H9 (cell line): ENCODE data around the gene PTX3. TPM values are rescaled to one million over a fixed set of nuclear protein-coding genes. Genes with fewer than 3 reads are reported as not detected.

Experiments used
- DNase-seq: peaks from one replicate; pipeline ENCODE4 v3.0.0-alpha.2; 2017
- H2AFZ ChIP-seq: one replicate; pipeline ENCODE4 v1.6.1; 2013; ENCODE audit warnings: mild to moderate bottlenecking, low read length, control low read depth, moderate library complexity
- H2AK5ac ChIP-seq: 2 replicates; pipeline ENCODE4 v1.6.1; 2013; ENCODE audit warnings: low read length, control low read depth, mixed read lengths; ENCODE audit not compliant: insufficient read length
- H2BK120ac ChIP-seq: one replicate; pipeline ENCODE4 v1.6.1; 2013; ENCODE audit warnings: low read depth, mild to moderate bottlenecking, low read length, control low read depth, inconsistent platforms; ENCODE audit not compliant: poor library complexity, severe bottlenecking
- H2BK12ac ChIP-seq: 2 replicates; pipeline ENCODE4 v1.6.1; 2013; ENCODE audit warnings: low read length, control low read depth, mixed read lengths, low read depth; ENCODE audit not compliant: insufficient read length
- H2BK15ac ChIP-seq: 2 replicates; pipeline ENCODE4 v1.6.1; 2013; ENCODE audit warnings: low read depth, low read length, control low read depth
- H2BK20ac ChIP-seq: one replicate; pipeline ENCODE4 v1.6.1; 2013; ENCODE audit warnings: low read depth, mild to moderate bottlenecking, low read length, control low read depth, inconsistent platforms; ENCODE audit not compliant: poor library complexity, severe bottlenecking
- H2BK5ac ChIP-seq: 2 replicates; pipeline ENCODE4 v1.6.1; 2013; ENCODE audit warnings: low read length, control low read depth, mixed read lengths; ENCODE audit not compliant: insufficient read length
- H3K14ac ChIP-seq: 2 replicates; pipeline ENCODE4 v1.6.1; 2013; ENCODE audit warnings: low read length, control low read depth; ENCODE audit not compliant: insufficient read depth
- H3K18ac ChIP-seq: 2 replicates; pipeline ENCODE4 v1.6.1; 2013; ENCODE audit warnings: low read depth, mild to moderate bottlenecking, mixed read lengths, low read length, control low read depth; ENCODE audit not compliant: insufficient read length
- H3K23ac ChIP-seq: 2 replicates; pipeline ENCODE4 v1.6.1; 2013; ENCODE audit warnings: low read length, control low read depth, mixed read lengths, low read depth; ENCODE audit not compliant: insufficient read length
- H3K23me2 ChIP-seq: 2 replicates; pipeline ENCODE4 v1.6.1; 2013; ENCODE audit warnings: low read depth, mild to moderate bottlenecking, mixed read lengths, low read length, control low read depth; ENCODE audit not compliant: insufficient read length, poor library complexity, severe bottlenecking
- H3K27ac ChIP-seq: 2 replicates; pipeline ENCODE4 v1.5.1; 2013; ENCODE audit warnings: low read length, control low read depth, mixed read lengths, low read depth; ENCODE audit not compliant: insufficient read length
- H3K27me3 ChIP-seq: 2 replicates; pipeline ENCODE4 v1.6.1; 2013; ENCODE audit warnings: low read length, control low read depth, inconsistent platforms; ENCODE audit not compliant: insufficient read depth
- H3K4ac ChIP-seq: 2 replicates; pipeline ENCODE4 v1.6.1; 2013; ENCODE audit warnings: low read depth, mild to moderate bottlenecking, control low read depth, inconsistent platforms, low read length, moderate library complexity
- H3K4me1 ChIP-seq: 2 replicates; pipeline ENCODE4 v1.6.1; 2013; ENCODE audit warnings: low read length, control low read depth, inconsistent platforms; ENCODE audit not compliant: insufficient read depth
- H3K4me2 ChIP-seq: 2 replicates; pipeline ENCODE4 v1.6.1; 2013; ENCODE audit warnings: low read length, control low read depth, mixed read lengths; ENCODE audit not compliant: insufficient read length, insufficient read depth
- H3K56ac ChIP-seq: 2 replicates; pipeline ENCODE4 v1.6.1; 2013; ENCODE audit warnings: low read depth, mild to moderate bottlenecking, mixed read lengths, low read length, control low read depth; ENCODE audit not compliant: insufficient read length
- H3K79me1 ChIP-seq: 2 replicates; pipeline ENCODE4 v1.6.1; 2013; ENCODE audit warnings: low read depth, mild to moderate bottlenecking, moderate library complexity, low read length, control low read depth, inconsistent platforms; ENCODE audit not compliant: insufficient read depth, poor library complexity, severe bottlenecking
- H3K79me2 ChIP-seq: 2 replicates; pipeline ENCODE4 v1.6.1; 2013; ENCODE audit warnings: low read length, control low read depth, inconsistent platforms; ENCODE audit not compliant: insufficient read depth
- H3K9ac ChIP-seq: 2 replicates; pipeline ENCODE4 v1.6.1; 2013; ENCODE audit warnings: low read length, control low read depth, mixed read lengths; ENCODE audit not compliant: insufficient read length; ENCODE audit errors: extremely low read depth
- H3K9me3 ChIP-seq: one replicate; pipeline ENCODE4 v1.6.1; 2013; ENCODE audit warnings: low read depth, low read length, inconsistent platforms; ENCODE audit not compliant: control insufficient read depth
- H3T11ph ChIP-seq: one replicate; pipeline ENCODE4 v1.6.1; 2013; ENCODE audit warnings: mild to moderate bottlenecking, low read length, control low read depth, inconsistent platforms
- H4K20me1 ChIP-seq: one replicate; pipeline ENCODE4 v1.6.1; 2013; ENCODE audit not compliant: control insufficient read depth, insufficient read length, insufficient read depth
- H4K5ac ChIP-seq: 2 replicates; pipeline ENCODE4 v1.6.1; 2013; ENCODE audit warnings: low read depth, mild to moderate bottlenecking, mixed read lengths, low read length, control low read depth; ENCODE audit not compliant: insufficient read length
- H4K8ac ChIP-seq: replicated peaks from 2 replicates; pipeline ENCODE4 v1.6.1; 2013; ENCODE audit warnings: low read length, control low read depth, mixed read lengths, low read depth; ENCODE audit not compliant: insufficient read length
- H4K91ac ChIP-seq: 2 replicates; pipeline ENCODE4 v1.6.1; 2013; ENCODE audit warnings: low read depth, mild to moderate bottlenecking, moderate library complexity, mixed read lengths, low read length, control low read depth; ENCODE audit not compliant: insufficient read length
- H3K27ac Mint-ChIP-seq, 3 experiments: 2 replicates in 2 of 3; 3 replicates in 1 of 3; pipeline ENCODE4 v1.8.0; 2020 to 2021; ENCODE audit warnings: mixed read lengths in 3 of 3, mild to moderate bottlenecking in 1 of 3, moderate library complexity in 1 of 3
- H3K27me3 Mint-ChIP-seq: 2 replicates; pipeline ENCODE4 v1.8.0; 2021; ENCODE audit warnings: low read depth, mild to moderate bottlenecking, moderate library complexity, mixed read lengths
- H3K36me3 Mint-ChIP-seq, 3 experiments: 2 replicates in 2 of 3; 3 replicates in 1 of 3; pipeline ENCODE4 v1.8.0; 2020 to 2021; ENCODE audit warnings: low read depth in 3 of 3, mixed read lengths in 3 of 3; ENCODE audit not compliant: insufficient read depth in 1 of 3
- H3K4me1 Mint-ChIP-seq, 2 experiments: 2 replicates each; pipeline ENCODE4 v1.8.0; 2020; ENCODE audit warnings: mixed read lengths in 2 of 2
- H3K4me3 Mint-ChIP-seq, 2 experiments: 2 replicates in 1 of 2; 3 replicates in 1 of 2; pipeline ENCODE4 v1.8.0; 2020 to 2021; ENCODE audit warnings: mild to moderate bottlenecking in 2 of 2, mixed read lengths in 2 of 2, moderate library complexity in 1 of 2
- H3K9me3 Mint-ChIP-seq, 2 experiments: 2 replicates in 1 of 2; 3 replicates in 1 of 2; pipeline ENCODE4 v1.8.0; 2020; ENCODE audit warnings: mild to moderate bottlenecking in 2 of 2, mixed read lengths in 2 of 2, moderate library complexity in 1 of 2
- WGBS: extraction: QIAGEN DNeasy Blood & Tissue Kit; methylation state at CpG from one replicate; pipeline ENCODE4 v1.1.7; 2013; ENCODE audit warnings: missing lambda C conversion rate, low lambda C conversion rate, mixed read lengths; ENCODE audit not compliant: insufficient read length; ENCODE audit errors: extremely low coverage; 5-methylcytosine and 5-hydroxymethylcytosine counted together
- total RNA-seq: library from RNA; stranded (reverse); gene quantifications from 2 replicates; pipeline ENCODE4 v1.2.1, GENCODE V29; 2021
- TF ChIP-seq, protein P1 (sequence below): fragments of 200-600 bp; sonication (generic); conservative IDR thresholded peaks from 3 replicates; pipeline ENCODE4 v1.8.0; 2021; ENCODE audit warnings: antibody characterized with exemption, mild to moderate bottlenecking

The PTX3 gene
- total RNA-seq, 1 experiment from 2014 or later, result 0.11 TPM

DNA sequence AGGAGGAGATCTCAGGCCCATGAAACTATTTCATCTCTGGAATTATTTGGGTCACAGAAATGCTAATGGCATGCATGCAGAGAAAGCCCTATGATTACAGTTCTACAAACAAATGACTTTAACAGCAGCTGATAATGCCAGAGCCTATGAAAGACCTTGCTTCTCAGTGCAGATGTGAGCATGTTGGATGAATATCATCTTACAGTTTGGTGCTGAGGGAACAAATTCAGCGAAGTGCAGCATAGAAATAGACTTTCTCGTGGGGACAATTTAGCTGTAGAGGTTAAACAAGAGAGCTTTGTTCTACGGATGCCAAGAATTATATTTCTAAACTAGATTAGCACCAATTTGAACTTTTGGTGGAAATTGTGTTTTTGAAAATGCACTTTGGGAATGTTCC is 27.7 kb downstream of the PTX3 start:
- H4K91ac ChIP-seq, result no peak overlapping the region
- H3K4ac ChIP-seq, result no peak overlapping the region
- Mint-ChIP-seq H3K9me3 (no peaks in the 10 kb centered on the region), H3K4me3 (no peak overlapping the region), H3K4me1 (peaks cover 4 to 5% of the 10 kb centered on the region in 2 experiments; a peak in 1 of 4 replicates), H3K36me3 (no peaks in the 10 kb centered on the region), H3K27ac (peak overlapping the region in 1 of 3 experiments; percentile 56; a peak in 1 of 7 replicates), H3K27me3 (no peaks in the 10 kb centered on the region)
- no peak overlapping the region for H2BK5ac ChIP-seq
- no peak overlapping the region for H4K5ac ChIP-seq
- H3K4me1 ChIP-seq, result no peaks in the 10 kb centered on the region
- no peaks in the 10 kb centered on the region for H3K9me3 ChIP-seq
- no CpG with 5 or more reads among the region's 3 CpGs for WGBS
- H3K79me2 ChIP-seq, result no peaks in the 10 kb centered on the region
- H3K56ac ChIP-seq, result no peak overlapping the region
- H2BK120ac ChIP-seq, result no peak overlapping the region
- H2AFZ ChIP-seq, result no peak overlapping the region
- TF ChIP-seq, protein P1, sequence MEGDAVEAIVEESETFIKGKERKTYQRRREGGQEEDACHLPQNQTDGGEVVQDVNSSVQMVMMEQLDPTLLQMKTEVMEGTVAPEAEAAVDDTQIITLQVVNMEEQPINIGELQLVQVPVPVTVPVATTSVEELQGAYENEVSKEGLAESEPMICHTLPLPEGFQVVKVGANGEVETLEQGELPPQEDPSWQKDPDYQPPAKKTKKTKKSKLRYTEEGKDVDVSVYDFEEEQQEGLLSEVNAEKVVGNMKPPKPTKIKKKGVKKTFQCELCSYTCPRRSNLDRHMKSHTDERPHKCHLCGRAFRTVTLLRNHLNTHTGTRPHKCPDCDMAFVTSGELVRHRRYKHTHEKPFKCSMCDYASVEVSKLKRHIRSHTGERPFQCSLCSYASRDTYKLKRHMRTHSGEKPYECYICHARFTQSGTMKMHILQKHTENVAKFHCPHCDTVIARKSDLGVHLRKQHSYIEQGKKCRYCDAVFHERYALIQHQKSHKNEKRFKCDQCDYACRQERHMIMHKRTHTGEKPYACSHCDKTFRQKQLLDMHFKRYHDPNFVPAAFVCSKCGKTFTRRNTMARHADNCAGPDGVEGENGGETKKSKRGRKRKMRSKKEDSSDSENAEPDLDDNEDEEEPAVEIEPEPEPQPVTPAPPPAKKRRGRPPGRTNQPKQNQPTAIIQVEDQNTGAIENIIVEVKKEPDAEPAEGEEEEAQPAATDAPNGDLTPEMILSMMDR, result no peak
- no peak overlapping the region for H2AK5ac ChIP-seq
- H2BK20ac ChIP-seq, result no peak overlapping the region
- H3K79me1 ChIP-seq, result no peaks in the 10 kb centered on the region
- H3K18ac ChIP-seq, result no peak overlapping the region
- H3K4me2 ChIP-seq, result no peak overlapping the region
- H3K27ac ChIP-seq, result no peak overlapping the region
- H3T11ph ChIP-seq, result no peak overlapping the region
- H3K23ac ChIP-seq, result no peak overlapping the region
- DNase-seq, result no peak
- no peaks in the 10 kb centered on the region for H4K20me1 ChIP-seq
- H3K23me2 ChIP-seq, result no peaks in the 10 kb centered on the region
- no peak overlapping the region for H3K14ac ChIP-seq
- H3K27me3 ChIP-seq, result no peaks in the 10 kb centered on the region
- no peak overlapping the region for H2BK12ac ChIP-seq
- no peak overlapping the region for H3K9ac ChIP-seq
- no peak overlapping the region for H2BK15ac ChIP-seq
- H4K8ac ChIP-seq, result no peak overlapping the region
